HG03045 (cell line): Measurements from ENCODE around the gene KIF13A.
"Not testable (repeated sequence)": the region's sequence is repeated elsewhere in the genome, so short reads cannot be mapped to it uniquely, and the experiment has no call there.

Source experiments
- ATAC-seq: cut with Tn5 transposase; IDR thresholded peaks from one replicate; pipeline ENCODE4 v1.9.1; 2021; ENCODE audit warnings: mild to moderate bottlenecking, moderate library complexity; ENCODE audit not compliant: unreplicated experiment

Gene KIF13A

DNA sequence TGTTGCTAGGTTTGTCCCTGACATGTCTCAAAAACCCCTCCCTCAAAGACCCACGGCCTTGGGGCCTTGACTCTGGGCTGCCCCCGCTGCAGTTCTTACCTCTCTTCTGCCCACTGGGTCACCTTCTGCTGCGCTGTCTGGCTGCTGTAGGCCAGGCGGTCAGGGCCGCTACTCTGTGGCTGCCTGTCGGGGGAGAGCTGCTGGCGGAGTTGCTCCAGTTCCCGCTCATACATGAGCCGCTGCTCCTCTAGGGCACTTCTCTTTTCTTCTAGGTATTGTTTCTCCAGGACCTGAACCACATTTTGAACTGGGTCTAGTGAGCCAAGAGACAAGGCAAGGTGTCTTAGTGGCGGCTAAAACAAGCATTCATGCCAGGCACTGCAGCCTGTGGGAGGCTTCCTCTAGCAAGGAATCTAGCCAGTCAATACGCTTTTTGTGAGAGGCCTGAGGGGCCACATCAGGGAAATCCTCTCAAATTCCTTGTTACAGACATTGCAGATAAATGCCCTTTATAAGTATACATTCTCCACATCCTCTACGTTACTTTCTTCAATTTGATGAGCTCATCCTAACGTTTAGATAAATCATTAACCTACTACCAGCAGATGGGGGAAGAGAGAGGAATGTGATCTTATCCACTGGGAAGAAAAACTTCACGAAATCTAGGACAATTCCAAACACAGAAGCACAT is 170.4 kb downstream of the KIF13A start:
- ATAC-seq: no peak

DNA sequence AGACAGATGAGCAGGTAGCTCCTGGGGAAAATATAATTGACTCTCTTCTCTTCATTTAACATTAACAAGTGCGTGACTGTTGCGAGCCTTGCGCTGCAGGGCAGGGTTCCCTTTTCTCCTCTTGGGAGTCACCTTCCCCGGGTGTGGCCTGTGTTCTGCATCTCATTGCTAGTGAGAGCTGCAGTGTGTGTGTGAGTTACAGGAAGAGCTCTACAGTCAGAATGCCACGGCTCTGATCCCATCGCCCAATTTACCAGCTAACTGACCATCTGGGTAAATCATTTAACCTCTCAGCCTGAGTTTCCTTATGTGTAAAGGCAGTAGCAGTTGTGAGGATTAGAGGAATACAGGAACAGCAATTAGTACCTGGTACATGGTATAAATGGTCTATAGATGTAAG is 173.9 kb downstream of the KIF13A start:
- no peak for ATAC-seq

DNA sequence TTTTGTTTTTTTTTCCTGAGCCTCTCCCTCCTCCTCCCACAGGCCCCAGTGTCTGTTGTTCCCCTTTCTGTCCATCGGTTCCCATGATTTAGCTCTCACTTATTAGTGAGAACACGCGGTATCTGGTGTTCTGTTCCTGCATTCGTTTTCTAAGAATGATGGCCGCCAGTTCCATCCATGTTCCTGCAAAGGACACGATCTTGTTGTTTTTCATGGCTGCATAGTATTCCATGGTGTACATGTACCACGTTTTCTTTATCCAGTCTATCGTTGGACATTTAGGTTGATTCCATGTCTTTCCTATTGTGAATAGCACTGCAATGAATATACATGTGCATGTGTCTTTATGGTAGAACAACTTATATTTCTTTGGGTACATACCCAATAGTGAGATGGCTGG is 175.1 kb downstream of the KIF13A start:
- ATAC-seq: no peak

DNA sequence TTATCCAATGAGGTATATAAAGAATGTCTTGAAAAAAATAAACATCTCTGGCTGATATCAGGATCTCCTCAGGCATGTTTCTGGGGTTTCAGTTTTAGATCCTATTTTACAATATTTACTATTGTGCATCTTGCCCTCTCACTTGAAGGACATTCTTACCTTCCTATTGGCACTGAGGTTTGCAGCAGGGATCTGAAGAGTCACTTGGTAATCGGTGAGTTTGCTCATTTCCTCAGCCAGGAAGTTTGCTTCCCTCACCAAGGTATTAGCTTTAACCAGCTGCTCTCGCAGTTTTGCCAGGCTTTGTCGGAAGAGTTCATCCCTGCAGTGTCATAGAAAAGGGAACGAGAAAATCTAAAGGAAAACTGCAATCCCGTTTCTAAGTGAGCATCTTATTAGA is 178.8 kb downstream of the KIF13A start:
- no peak for ATAC-seq

DNA sequence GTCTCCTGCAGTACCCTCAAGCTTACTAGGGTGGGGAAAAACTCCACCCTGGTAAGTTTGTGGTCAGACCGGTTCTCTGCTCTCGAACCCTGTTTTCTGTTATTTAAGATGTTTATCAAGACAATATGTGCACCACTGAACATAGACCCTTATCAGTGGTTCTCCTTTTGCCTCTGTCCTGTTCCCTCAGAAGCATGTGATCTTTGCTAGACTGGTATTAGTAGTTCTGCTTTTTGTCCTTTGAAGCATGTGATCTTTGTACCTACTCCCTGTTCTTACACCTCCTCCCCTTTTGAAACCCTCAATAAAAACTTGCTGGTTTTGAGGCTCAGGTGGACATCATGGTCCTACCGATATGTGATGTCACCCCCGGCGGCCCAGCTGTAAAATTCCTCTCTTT is 180.0 kb downstream of the KIF13A start:
- ATAC-seq: not testable (repeated sequence)

DNA sequence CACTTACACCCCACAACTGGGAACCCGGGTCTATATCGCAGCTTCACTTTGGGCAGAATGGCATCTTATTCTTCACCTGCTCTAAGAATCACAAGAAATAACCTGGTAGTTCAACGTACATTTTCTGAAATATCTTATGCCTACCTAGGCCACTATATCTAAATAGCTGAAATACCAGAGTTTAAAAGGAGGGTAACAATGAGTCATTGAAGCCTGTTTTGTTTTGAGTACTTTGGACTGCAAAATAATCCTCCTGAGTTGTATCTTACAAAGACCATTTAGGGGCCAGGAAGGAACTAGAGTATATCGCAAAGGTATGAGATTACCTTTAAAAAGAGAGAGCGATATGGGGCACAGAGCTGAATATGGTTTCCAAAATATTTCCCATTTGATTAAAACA is 184.0 kb downstream of the KIF13A start:
- no peak for ATAC-seq

DNA sequence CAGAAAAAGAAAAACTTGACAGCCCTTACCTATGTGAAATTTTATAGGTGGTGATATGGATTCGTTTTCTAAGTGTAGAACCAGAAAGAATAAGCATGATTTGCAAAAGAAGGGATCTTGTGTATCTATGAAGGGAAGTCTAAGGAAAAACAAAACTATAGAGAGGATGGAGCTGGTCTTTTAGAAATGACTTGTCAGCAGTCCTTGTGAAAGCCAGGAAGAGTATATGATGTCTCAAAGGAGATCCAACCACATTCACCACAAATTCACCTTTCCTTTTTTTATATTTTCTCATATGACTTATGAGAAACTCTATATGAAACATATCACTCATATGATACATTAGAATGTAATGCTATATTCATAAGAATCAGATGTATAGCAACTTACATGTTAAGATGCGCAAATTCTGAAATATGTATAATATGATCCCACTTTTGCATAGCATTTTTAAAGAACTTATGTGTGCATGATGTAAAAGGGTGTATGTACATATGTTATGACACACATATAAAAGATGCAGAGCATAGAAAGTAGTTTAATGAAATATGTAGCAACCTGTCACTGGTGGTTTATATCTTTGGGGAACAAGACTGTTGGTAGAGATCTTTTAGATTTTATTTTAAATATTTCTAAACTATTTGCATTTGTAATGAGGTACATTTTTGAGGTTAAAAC is 188.8 kb downstream of the KIF13A start:
- ATAC-seq: no peak

DNA sequence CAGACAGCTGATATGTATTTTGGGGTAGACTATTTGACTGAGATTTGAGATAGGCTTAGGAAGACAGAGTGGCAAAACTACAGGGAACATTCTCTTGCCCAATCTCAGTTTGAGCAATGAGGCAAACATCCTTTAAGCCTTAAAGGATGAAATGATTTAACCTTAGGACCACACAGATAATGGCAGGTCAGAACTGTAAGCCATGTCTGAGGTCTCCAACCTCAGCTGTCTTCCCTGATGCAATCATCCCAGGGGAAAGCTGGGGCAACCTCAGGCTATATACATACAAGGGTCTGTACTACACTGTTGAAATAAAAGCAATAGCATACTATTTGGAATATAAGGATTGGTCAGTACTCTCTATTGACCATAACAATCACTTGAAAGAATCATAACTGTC is 196.9 kb downstream of the KIF13A start:
- ATAC-seq: no peak

DNA sequence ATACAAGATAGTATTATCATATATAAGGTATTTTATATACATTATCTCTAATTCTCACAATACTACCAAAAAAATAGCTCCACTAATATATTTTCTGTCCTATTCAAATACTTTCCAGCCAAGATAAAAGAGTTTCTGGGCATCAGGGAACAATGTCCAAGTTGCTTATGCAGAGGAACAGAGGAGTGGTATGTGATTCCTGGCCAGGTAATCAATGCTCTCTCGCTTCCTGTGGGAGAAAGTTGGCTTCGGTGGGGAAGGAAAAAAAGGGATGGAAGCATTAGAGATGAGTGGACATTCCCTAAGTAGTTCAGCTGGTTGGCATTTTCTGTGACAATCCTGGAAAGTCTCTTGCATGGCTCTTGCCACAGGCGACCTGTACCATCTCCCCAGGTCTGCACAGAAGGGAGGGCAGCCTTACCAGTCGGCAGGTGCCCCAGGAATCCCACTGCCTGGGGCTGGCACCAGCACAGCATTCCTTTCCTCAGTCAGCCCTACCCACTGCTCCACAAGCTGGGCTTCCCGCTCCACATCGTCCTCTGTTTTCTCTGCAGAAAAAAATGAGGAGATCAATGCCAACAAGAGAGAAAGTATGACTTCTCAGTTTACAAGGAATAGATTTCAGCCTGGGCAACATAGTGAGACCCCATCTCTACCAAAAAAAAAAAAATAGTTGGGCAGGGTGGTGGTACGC is 202.2 kb downstream of the KIF13A start:
- no peak for ATAC-seq

DNA sequence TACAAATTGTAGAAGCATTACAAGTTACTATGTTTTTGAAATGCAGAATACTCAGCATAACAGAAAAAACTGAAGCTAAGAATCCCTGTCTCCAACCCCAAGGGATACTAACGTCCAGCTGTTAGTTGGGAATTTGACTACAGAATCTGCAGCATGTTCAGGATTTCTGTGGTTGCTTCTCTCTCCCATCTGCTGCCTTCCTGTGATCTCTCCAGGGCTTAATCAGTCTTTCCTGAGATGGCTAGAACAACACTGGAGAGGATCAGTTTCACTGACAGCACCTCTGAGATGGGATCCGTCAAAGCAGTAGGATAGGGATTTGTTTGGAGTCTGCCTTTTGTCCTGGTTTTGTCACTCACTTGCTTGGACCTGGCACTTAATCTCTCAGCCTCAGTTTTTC is 207.4 kb downstream of the KIF13A start:
- ATAC-seq: no peak

DNA sequence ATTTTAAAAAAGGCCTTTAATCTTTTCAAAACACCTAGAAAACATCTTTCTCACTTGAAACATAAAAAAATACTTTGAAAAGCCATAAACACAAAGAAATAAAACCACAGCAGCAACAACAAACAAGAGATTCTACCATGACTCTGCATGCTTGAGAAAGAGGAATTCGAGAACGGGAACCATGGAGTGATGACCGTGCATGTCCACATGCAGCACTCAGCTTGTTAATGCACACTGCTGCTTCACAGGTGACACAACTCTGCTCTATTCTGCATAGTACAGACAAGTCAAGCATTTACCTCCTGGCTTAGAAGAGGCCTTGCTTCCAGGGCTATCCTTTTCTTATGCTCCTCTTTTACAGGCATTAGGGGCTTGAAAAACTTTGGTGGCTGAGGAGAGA is 215.8 kb downstream of the KIF13A start:
- no peak for ATAC-seq

DNA sequence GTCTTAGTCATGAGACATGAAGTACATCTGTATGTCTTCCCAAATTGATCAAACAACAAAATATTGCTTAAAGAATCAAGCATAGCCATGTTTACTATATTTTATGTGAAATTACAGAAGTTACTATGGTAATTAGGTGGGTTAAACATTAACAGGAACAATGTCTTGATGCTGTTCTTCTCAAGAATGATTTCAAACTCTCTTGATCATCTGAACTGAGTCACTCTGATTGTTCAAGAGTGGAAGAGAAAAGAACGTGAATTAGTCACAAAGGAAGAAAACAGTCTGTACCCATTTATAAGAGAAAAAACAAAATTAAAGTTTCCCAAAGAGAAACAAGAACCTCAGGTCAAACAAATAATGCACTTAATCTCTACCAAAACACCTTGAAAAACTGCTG is 218.6 kb downstream of the KIF13A start:
- no peak for ATAC-seq

DNA sequence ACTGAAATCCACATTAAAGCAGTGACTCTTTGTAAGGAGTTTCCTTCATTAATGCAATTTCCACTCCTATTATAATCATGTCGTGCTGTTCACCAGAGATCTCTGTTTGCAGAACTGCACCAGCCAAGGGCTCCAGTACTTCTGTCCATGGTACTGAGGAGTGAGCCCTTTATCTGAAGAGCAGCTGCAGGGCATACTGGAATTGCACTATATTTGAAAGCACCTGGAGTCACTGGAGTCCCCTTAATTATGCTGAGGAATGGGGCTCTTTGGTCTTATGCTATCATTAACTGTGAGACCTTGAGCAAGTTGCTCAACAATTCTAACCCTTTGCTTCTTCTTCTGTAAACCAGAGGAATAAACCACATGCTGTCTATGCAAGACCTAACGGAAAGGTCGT is 219.0 kb downstream of the KIF13A start:
- ATAC-seq: no peak

DNA sequence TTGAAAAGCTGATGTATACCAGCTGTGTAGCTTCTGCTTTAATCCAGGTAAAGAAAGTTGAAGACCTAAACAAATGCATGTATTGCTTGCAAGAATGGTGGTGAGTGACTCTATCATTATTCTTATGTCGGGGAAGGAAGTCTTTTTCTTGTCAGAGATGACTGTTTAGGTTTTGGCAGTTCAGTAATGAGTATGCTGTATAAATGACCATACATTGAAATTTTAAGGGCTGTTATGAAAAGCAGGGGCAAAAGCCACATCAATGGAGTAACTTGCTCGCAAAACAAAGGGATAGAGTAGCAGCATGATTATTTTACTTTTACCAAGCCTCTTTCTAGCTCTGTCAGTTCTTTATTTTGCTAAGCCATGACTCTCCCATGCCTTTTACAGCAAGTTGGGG is 224.8 kb downstream of the KIF13A start:
- ATAC-seq: no peak

DNA sequence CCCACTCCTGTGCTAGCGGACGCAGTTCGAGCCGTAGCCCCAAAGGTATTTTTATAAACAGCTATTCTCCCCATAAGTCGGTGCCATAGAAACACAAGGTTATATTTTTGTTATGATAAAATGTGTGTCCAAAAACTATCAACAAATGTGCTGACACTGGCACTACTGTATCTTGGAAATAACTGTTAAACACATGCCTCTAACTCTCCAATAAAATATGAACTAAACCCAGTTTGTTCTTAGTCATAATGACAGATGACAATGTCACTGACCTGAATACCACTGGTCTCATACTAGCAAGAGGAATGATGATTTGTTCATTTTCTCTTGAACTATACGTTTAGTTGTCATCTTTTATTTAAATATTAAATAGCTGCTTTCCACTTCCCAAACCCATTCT is 229.3 kb downstream of the KIF13A start:
- ATAC-seq: no peak

DNA sequence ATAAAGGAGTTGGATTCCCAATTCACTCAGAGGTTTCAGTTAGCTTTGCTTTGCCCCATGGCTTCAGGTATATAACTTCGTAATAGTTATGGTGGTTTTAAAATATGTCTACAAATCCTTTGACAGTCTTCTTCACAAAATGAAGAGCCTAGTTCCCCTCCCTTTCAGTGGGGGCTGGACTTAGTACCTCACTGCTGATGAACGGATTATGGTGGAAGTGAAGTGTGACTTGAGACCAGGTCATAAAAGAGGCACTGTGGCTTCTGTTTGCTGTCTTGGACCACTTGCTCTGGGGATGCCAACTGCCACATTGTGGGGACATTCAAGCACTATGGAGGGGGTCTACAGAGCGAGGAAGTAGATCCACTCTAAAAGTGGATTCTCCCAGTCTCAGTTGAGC is 233.2 kb downstream of the KIF13A start:
- ATAC-seq: no peak

DNA sequence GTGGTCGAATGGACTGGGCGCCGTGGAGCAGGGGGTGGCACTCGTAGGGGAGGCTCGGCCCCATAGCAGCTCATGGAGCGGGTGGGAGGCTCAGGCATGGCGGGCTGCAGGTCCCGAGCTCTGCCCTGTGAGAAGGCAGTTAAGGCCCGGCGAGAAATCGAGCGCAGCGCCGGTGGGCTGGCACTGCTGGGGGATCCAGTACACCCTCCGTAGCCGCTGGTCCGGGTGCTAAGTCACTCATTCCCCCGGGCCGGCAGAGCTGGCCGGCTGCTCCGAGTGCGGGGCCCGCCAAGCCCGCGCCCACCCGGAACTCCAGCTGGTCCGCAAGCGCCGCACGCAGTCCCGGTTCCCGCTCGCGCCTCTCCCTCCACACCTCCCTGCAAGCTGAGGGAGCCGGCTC is 242.1 kb downstream of the KIF13A start:
- ATAC-seq: not testable (repeated sequence)

DNA sequence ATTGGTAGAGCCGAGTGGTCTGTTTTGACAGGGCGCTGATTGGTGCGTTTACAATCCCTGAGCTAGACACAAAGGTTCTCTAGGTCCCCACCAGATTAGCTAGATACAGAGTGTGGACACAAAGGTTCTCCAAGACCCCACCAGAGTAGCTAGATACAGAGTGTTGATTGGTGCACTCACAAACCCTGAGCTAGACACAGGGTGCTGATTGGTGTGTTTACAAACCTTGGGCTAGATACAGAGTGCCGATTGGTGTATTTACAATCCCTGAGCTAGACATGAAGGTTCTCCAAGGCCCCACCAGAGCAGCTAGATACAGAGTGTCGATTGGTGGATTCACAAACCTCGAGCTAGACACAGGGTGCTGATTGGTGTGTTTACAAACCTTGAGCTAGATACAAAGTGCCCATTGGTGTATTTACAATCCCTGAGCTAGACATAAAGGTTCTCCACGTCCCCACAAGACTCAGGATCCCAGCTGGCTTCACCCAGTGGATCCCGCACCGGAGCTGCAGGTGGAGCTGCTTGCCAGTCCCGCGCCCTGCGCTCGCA is 242.6 kb downstream of the KIF13A start:
- ATAC-seq: not testable (repeated sequence)

DNA sequence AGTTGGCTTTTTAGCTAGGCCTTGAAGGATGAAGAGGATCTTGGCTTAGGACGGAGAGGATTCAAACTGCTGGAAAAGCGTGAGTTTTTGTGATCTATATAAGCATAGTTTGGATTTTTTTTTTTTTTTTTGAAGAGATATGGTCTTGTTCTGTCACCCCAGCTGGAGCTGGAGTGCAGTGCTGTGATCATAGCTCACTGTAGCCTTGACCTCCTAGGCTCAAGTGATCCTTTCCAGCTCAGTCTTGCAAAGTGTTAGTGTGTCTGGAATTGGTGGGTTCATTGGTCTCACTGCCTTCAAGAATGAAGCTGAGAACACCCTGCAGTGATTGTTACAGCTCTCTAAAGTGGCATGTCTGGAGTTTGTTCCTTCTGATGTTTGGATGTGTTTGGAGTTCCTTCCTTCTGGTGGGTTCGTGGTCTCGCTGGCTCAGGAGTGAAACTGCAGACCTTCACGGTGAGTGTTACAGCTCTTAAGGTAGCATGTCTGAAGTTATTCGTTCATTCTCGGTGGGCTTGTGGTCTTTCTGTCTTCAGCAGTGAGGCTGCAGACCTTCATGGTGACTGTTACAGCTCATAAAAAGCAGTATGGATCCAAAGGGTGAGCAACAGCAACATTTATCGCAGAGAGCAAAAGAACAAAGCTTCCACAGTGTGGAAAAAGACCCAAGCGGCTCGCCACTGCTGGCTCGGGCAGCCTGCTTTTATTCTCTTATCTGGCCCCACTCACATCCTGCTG is 243.2 kb downstream of the KIF13A start:
- no peak for ATAC-seq

DNA sequence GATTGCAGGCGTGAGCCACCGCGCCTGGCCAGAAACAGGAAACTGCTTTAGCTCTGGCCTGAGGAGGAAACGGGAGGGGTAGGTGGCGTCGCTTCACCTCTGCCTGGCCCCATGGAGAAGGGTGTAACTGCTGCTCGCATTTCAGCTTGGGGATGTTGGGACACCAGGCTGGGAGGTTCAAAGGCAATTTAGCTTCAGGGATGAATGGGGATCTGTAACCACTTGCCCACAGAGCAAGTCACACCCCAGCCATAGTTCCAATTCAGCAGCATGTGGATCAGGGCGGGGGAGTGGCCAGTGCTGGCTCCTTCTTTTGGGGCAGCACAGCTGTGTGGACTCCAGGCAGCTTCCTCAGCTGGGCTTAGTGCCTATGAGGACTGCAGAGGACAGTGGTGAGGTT is 245.9 kb downstream of the KIF13A start:
- no peak for ATAC-seq

DNA sequence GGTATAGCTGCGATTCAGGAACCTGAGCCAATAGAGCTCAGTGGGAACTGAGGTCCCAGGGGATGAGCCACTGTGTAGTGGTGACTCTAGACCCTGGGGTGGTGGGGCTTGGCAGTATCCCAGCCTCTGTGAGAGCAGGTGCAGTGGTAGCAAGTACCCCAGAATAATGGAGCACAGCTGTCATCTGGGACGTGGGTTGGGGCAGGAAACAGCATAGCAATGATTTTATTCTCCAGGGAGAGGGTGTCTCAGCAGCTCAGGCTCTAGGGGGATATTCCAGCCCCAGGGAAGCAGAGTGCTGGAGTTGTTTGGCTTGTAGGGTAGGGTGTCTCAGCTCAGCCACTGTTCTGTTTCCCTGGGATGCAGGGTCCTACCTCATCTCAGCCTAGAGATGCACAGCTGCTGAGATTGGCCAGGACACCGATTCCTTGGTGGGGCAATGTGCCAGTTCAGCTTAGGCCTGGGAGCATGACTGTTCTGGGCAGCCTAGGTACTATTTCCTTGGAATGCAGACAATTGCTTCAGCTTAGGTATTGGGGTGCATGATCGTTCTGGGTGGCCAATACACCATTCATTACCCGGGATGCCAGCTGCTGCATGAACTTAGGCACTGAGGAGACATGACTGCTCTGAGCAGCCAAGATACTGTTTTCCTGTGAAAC is 246.7 kb downstream of the KIF13A start:
- no peak for ATAC-seq
